GM12891 (cell line): Measurements from ENCODE around the gene PRSS21.

Source experiments
- POLR2A ChIP-seq: IDR thresholded peaks from 2 replicates; pipeline ENCODE4 v1.6.1; 2011; ENCODE audit warnings: low read depth, low read length, control low read depth
- POLR2AphosphoS5 ChIP-seq: IDR thresholded peaks from 2 replicates; pipeline ENCODE4 v1.6.1; 2011; ENCODE audit warnings: low read depth, low read length, control low read depth
- POU2F2 ChIP-seq: IDR thresholded peaks from 2 replicates; pipeline ENCODE4 v1.6.1; 2011; ENCODE audit warnings: low read depth, mild to moderate bottlenecking, control low read depth, low read length, moderate library complexity
- SPI1 ChIP-seq: IDR thresholded peaks from 2 replicates; pipeline ENCODE4 v1.6.1; 2011; ENCODE audit warnings: low read depth, low read length, control low read depth
- TAF1 ChIP-seq: IDR thresholded peaks from 2 replicates; pipeline ENCODE4 v1.6.1; 2011; ENCODE audit warnings: low read depth, low read length, control low read depth

- no peak for TF ChIP-seq POLR2AphosphoS5
- no peak for TF ChIP-seq POLR2A
- TF ChIP-seq TAF1, result no peak
- no peak for TF ChIP-seq POU2F2
- no peak for TF ChIP-seq SPI1
Observed at GRCh38 chr16:2867661-2867986, 50.6 kb downstream of the PRSS21 start.
